Gastrocnemius medialis (tissue), 4 donors: Measurements from ENCODE around the gene SYCP2. TPM values are rescaled to one million over a fixed set of nuclear protein-coding genes. Genes with fewer than 3 reads are reported as not detected.

Source experiments
- ATAC-seq, 2 donors: fragments of 150-250 bp; one replicate each; pipeline ENCODE4 v1.9.1; 2016
- DNase-seq, 2 donors: peaks; one replicate each; pipeline ENCODE4 v3.0.0-alpha.2; 2019
- H3K27ac ChIP-seq, 4 donors: fragments of 200-600 bp; sonication (generic); 1 replicate in 1 of 4; 2 replicates in 3 of 4; pipeline ENCODE4 v1.5.1; 2016 to 2018; ENCODE audit warnings: mild to moderate bottlenecking in 2 of 4, moderate library complexity in 1 of 4
- H3K27me3 ChIP-seq, 3 donors: fragments of 200-600 bp; sonication (generic) in 2 of 3; 1 replicate in 1 of 3; 2 replicates in 2 of 3; pipeline versions ENCODE4 v1.5.1 to v1.6.0; 2016 to 2019; ENCODE audit warnings: mild to moderate bottlenecking in 1 of 3, moderate library complexity in 1 of 3
- H3K36me3 ChIP-seq, 2 donors: fragments of 200-600 bp; sonication (generic) in 1 of 2; one replicate each; pipeline ENCODE4 v1.5.1; 2017 to 2018
- H3K4me1 ChIP-seq, 2 donors: fragments of 200-600 bp; sonication (generic) in 1 of 2; one replicate each; pipeline ENCODE4 v1.5.1; 2016 to 2017; ENCODE audit warnings: mild to moderate bottlenecking in 2 of 2
- H3K4me3 ChIP-seq, 4 donors: fragments of 200-600 bp; sonication (generic) in 3 of 4; 1 replicate in 1 of 4; 2 replicates in 3 of 4; pipeline ENCODE4 v1.5.1; 2016 to 2019; ENCODE audit warnings: mild to moderate bottlenecking in 2 of 4
- H3K9me3 ChIP-seq, 3 donors: fragments of 200-600 bp; sonication (generic) in 2 of 3; 1 replicate in 1 of 3; 2 replicates in 2 of 3; pipeline ENCODE4 v1.5.1; 2016 to 2019
- POLR2A ChIP-seq, 2 donors: fragments of 450-650 bp; IDR thresholded peaks; one replicate each; pipeline ENCODE4 v1.6.1; 2017; ENCODE audit warnings: antibody characterized with exemption in 2 of 2, mild to moderate bottlenecking in 2 of 2, moderate library complexity in 2 of 2
- in situ Hi-C, 4 donors: fragments of 200-750 bp; cut with MboI; loops; one replicate each; pipeline versions ENCODE4 v1.15.0 to v1.8.0; 2017; ENCODE audit warnings: low sequenced_read_pairs in 4 of 4
- intact Hi-C: fragments of 100-400 bp; cut with DNase I; formaldehyde crosslinking; loops from one replicate; pipeline ENCODE4 v1.15.1; 2023; ENCODE audit warnings: low total_unique reads
- total RNA-seq, 4 donors: library from RNA; depleted of rRNA; stranded (reverse); fragments of >200 nt; gene quantifications; one replicate each; pipeline versions ENCODE4 v1.1.0 to v1.2.3, GENCODE V29; 2016
- TF ChIP-seq, protein P1 (sequence below), 5 experiments: fragments of 450-650 bp in 3 of 5; fragments of 200-600 bp in 2 of 5; sonication (generic) in 2 of 5; IDR thresholded peaks in 4 of 5; conservative IDR thresholded peaks in 1 of 5; 1 replicate in 4 of 5; 2 replicates in 1 of 5; pipeline ENCODE4 v1.5.1; 2016 to 2019; ENCODE audit warnings: antibody characterized with exemption in 5 of 5, mild to moderate bottlenecking in 3 of 5, moderate library complexity in 3 of 5

SYCP2 gene
- total RNA-seq, 4 donors from 2014 or later, result 0.10 to 0.78 (median 0.39) TPM

DNA sequence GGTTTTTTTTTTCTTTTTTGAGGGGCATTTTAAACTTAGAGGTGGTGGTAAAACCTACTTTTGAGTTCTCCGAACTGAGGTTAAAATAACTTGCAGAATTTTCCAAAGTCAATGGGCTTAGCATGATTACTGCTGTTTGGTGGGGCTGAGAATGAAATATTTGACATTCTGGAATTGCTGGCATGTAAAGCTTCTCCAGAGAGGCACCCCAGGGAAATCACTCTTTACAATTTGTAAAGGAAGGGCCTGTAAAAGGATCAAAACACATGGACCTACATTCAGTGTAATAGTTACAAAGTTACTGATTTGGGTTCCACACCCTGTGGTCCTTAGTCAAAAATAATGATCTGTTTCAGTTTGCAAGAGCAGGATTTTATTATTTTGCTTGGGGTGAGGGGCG, 12.3 kb upstream of the SYCP2 start:
- Histone ChIP-seq H3K27ac (peak overlapping the region in 3 of 4 donors; percentile 11 to 44 (median 35)), H3K4me3 (no peak overlapping the region), H3K9me3 (no peaks in the 10 kb centered on the region), H3K4me1 (peaks cover 37 to 59% of the 10 kb centered on the region in 2 donors), H3K36me3 (peaks cover 0 to 26% of the 10 kb centered on the region in 2 donors), H3K27me3 (no peaks in the 10 kb centered on the region)
- DNase-seq, result no peak
- ATAC-seq, result no peak
- in situ Hi-C loops (loop anchor here in 1 of 4 donors (10.0 kb wide), 1 partner anchor 109 kb away; no protein-coding TSS in a partner anchor), intact Hi-C loops (no loop called here)
- TF ChIP-seq POLR2A (IDR thresholded peaks at IDR 0.05), result no peak
- TF ChIP-seq, protein P1, sequence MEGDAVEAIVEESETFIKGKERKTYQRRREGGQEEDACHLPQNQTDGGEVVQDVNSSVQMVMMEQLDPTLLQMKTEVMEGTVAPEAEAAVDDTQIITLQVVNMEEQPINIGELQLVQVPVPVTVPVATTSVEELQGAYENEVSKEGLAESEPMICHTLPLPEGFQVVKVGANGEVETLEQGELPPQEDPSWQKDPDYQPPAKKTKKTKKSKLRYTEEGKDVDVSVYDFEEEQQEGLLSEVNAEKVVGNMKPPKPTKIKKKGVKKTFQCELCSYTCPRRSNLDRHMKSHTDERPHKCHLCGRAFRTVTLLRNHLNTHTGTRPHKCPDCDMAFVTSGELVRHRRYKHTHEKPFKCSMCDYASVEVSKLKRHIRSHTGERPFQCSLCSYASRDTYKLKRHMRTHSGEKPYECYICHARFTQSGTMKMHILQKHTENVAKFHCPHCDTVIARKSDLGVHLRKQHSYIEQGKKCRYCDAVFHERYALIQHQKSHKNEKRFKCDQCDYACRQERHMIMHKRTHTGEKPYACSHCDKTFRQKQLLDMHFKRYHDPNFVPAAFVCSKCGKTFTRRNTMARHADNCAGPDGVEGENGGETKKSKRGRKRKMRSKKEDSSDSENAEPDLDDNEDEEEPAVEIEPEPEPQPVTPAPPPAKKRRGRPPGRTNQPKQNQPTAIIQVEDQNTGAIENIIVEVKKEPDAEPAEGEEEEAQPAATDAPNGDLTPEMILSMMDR (IDR thresholded peaks at IDR 0.05 in 4 of 5, conservative IDR thresholded peaks at IDR 0.05 in 1 of 5), result no peak

DNA sequence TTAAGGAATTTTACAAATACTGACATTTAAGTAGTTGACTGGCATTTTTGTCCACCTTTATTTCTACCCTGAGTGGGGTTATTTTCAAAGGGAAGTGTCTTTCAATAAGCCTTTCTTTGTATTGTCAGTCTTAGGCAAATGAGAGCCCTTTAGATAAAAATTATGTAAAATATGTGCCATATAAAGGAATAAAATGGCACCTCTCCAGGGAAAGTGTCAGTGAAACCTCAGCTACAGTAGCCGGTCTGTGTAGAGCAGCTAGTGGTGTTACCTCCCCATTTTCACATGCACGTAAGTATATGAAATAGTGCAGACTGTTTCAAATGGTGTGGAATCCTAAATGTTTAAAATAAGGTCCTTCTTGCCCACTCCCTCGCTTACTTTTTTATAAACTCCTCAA, 11.7 kb upstream of the SYCP2 start:
- Histone ChIP-seq H3K4me3 (no peak overlapping the region), H3K4me1 (peaks cover 37 to 59% of the 10 kb centered on the region in 2 donors), H3K27me3 (no peaks in the 10 kb centered on the region), H3K9me3 (no peaks in the 10 kb centered on the region), H3K27ac (peak overlapping the region in 3 of 4 donors; percentile 11 to 44 (median 35)), H3K36me3 (peaks cover 0 to 26% of the 10 kb centered on the region in 2 donors)
- in situ Hi-C loops (loop anchor here in 1 of 4 donors (10.0 kb wide), 1 partner anchor 110 kb away; no protein-coding TSS in a partner anchor), intact Hi-C loops (no loop called here)
- no peak for TF ChIP-seq POLR2A (IDR thresholded peaks at IDR 0.05)
- TF ChIP-seq, protein P1 (IDR thresholded peaks at IDR 0.05 in 4 of 5, conservative IDR thresholded peaks at IDR 0.05 in 1 of 5), result no peak
- DNase-seq (no peak), ATAC-seq (no peak)

DNA sequence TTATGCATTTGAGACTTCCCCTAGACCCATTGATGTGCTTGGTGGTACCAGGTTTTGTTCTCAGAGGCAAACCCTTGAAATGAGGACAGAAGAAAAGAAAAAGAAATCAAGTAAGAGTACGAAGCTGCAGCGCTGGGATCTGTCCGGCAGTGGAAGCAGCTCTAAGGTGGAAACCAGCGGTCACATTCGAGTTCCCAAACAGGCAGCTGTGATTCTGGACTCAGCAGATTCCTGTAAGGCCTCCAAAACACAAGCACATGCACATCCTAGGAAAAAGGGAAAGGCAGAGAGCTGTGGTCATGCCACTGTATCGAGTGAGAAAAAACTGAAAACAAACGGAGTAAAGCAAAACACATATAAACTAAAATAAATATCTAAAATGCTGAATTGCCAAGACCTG, 11.3 kb upstream of the SYCP2 start:
- Histone ChIP-seq H3K27me3 (no peaks in the 10 kb centered on the region), H3K27ac (peak overlapping the region in 3 of 4 donors; percentile 11 to 44 (median 35)), H3K4me3 (no peak overlapping the region), H3K4me1 (peaks cover 37 to 58% of the 10 kb centered on the region in 2 donors), H3K36me3 (peaks cover 0 to 26% of the 10 kb centered on the region in 2 donors), H3K9me3 (no peaks in the 10 kb centered on the region)
- in situ Hi-C loops, result loop anchor here in 1 of 4 donors (10.0 kb wide), 1 partner anchor 110 kb away; no protein-coding TSS in a partner anchor
- intact Hi-C loops, result loop anchor here (5.0 kb wide), 2 partner anchors 88 to 1052 kb away; no protein-coding TSS in a partner anchor
- TF ChIP-seq POLR2A (IDR thresholded peaks at IDR 0.05), result no peak
- TF ChIP-seq, protein P1 (IDR thresholded peaks at IDR 0.05 in 4 of 5, conservative IDR thresholded peaks at IDR 0.05 in 1 of 5), result no peak
- no peak for ATAC-seq
- DNase-seq, result no peak

DNA sequence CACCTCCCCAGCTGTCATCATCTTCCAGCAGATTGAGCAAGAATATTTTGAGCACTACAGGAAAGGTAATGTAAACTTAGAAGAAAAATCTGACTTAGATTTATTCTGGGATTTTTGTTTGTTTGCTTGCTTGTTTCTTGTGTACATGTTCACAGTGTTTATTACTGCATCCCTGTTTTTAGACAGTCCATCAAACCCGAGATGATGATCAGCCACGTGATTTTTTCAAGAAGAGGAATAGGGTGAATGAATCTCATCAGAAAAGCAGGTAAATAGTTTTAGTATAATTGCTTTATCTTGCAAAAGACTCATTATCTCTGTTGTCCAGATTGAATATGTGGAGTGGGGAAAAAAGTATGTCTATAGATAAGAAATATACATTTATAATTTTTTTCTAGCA, 8.8 kb upstream of the SYCP2 start:
- H3K4me3 ChIP-seq, result peak overlapping the region in 1 of 4 donors; percentile 90
- no peaks in the 10 kb centered on the region for H3K27me3 ChIP-seq
- H3K4me1 ChIP-seq, result peaks cover 53 to 63% of the 10 kb centered on the region in 2 donors
- ATAC-seq (no peak), DNase-seq (no peak)
- in situ Hi-C loops, result loop anchor here in 1 of 4 donors (10.0 kb wide), 1 partner anchor 113 kb away; no protein-coding TSS in a partner anchor
- TF ChIP-seq, protein P1 (IDR thresholded peaks at IDR 0.05 in 4 of 5, conservative IDR thresholded peaks at IDR 0.05 in 1 of 5), result no peak
- no peak for TF ChIP-seq POLR2A (IDR thresholded peaks at IDR 0.05)
- H3K36me3 ChIP-seq, result peaks cover 0 to 26% of the 10 kb centered on the region in 2 donors
- intact Hi-C loops, result loop anchor here (5.0 kb wide), 2 partner anchors 90 to 1050 kb away; no protein-coding TSS in a partner anchor
- peak overlapping the region; percentile 91 to 99 (median 93) for H3K27ac ChIP-seq
- no peaks in the 10 kb centered on the region for H3K9me3 ChIP-seq
